ENCODE data around the gene EVX1.

EVX1 gene

DNA sequence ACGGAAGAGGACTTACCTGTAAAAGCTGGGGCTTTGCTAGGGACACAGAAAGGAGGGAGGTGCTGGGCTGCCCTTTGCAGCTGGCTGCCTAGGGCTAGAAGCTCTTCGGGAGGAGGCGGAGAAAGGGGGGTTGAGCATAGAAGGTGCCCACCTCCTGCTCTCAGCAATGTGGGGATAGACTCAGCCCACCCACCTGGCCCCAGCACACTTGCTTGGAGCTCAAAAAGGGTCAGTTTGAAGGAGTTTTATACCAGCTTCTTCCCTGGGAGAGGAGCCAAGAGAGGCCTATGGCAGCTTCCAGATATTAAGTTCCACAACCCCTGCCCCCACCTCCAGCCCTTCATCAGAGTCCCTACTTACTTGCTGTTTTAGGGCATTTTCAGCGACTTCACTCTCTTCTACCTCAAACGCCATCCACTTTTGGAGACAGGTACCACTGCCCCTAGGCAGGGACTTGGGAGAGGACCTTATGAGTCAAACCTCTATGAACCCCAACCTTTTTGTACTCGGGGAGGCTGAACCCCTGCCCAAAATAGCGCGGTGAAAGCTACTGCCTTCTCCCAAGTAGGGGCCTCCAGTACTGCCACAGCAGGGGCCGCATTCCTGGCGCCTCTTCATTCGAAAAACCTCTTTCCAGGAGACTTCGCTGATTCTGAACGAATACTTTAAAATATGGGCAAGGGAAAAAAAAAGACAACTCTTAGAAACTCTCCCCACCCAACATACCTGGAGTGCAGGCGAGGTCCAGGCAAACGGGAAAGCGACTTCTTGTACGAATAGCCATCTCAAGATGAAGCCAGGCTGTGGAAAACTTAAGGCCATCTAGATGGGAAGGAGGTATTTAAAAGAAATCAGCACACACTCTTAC is 1.2 kb upstream of the EVX1 start:
- Histone ChIP-seq H3K27ac (ENCODE audit: low read depth, low read length, poor library complexity, severe bottlenecking) (no peak overlapping the region), H3K4me3 (ENCODE audit: low read depth, low read length, poor library complexity, severe bottlenecking) (no peak overlapping the region), H3K79me2 (ENCODE audit: insufficient read depth, low read length) (no peaks in the 10 kb centered on the region), H3K4me2 (ENCODE audit: low read length) (no peak overlapping the region), H3K36me3 (ENCODE audit: insufficient read depth, low read length) (no peaks in the 10 kb centered on the region), H3K27me3 (ENCODE audit: insufficient read depth, low read length) (no peaks in the 10 kb centered on the region), H3K9ac (ENCODE audit: low read length) (no peak overlapping the region), H3K9me2 (ENCODE audit: low read depth, low read length) (no peaks in the 10 kb centered on the region), H2AFZ (ENCODE audit: low read length) (no peak overlapping the region), H3F3A (ENCODE audit: insufficient read depth, low read length) (no peaks in the 10 kb centered on the region), H3K4me1 (ENCODE audit: insufficient read depth, low read length, severe bottlenecking) (no peaks in the 10 kb centered on the region), H3K9me3 (ENCODE audit: low read length) (no peaks in the 10 kb centered on the region), H4K20me1 (ENCODE audit: insufficient read depth, low read length) (no peaks in the 10 kb centered on the region)
- TF ChIP-seq EZH2 (IDR thresholded peaks at IDR 0.05; ENCODE audit: borderline replicate concordance, low read length) (no peak), CTCF (IDR thresholded peaks at IDR 0.05; ENCODE audit: low read length) (no peak)

- Histone ChIP-seq H3K4me1 (ENCODE audit: insufficient read depth, low read length, severe bottlenecking) (no peaks in the 10 kb centered on the region), H3K4me3 (ENCODE audit: low read depth, low read length, poor library complexity, severe bottlenecking) (no peak overlapping the region), H3K9me3 (ENCODE audit: low read length) (no peaks in the 10 kb centered on the region), H3F3A (ENCODE audit: insufficient read depth, low read length) (no peaks in the 10 kb centered on the region), H3K9me2 (ENCODE audit: low read depth, low read length) (no peaks in the 10 kb centered on the region), H3K36me3 (ENCODE audit: insufficient read depth, low read length) (no peaks in the 10 kb centered on the region), H4K20me1 (ENCODE audit: insufficient read depth, low read length) (no peaks in the 10 kb centered on the region), H3K4me2 (ENCODE audit: low read length) (no peak overlapping the region), H3K27ac (ENCODE audit: low read depth, low read length, poor library complexity, severe bottlenecking) (no peak overlapping the region), H3K79me2 (ENCODE audit: insufficient read depth, low read length) (no peaks in the 10 kb centered on the region), H3K27me3 (ENCODE audit: insufficient read depth, low read length) (0 out of 2 replicates have a peak, but pooled peaks cover 3% of the 10 kb centered on the region), H2AFZ (ENCODE audit: low read length) (no peak overlapping the region), H3K9ac (ENCODE audit: low read length) (no peak overlapping the region)
- no peak for TF ChIP-seq EZH2 (IDR thresholded peaks at IDR 0.05; ENCODE audit: borderline replicate concordance, low read length)
- TF ChIP-seq CTCF (IDR thresholded peaks at IDR 0.05; ENCODE audit: low read length) = no peak
Measured at GRCh38 chr7:27242154-27242553, 448 bp upstream of the EVX1 start.

DNA sequence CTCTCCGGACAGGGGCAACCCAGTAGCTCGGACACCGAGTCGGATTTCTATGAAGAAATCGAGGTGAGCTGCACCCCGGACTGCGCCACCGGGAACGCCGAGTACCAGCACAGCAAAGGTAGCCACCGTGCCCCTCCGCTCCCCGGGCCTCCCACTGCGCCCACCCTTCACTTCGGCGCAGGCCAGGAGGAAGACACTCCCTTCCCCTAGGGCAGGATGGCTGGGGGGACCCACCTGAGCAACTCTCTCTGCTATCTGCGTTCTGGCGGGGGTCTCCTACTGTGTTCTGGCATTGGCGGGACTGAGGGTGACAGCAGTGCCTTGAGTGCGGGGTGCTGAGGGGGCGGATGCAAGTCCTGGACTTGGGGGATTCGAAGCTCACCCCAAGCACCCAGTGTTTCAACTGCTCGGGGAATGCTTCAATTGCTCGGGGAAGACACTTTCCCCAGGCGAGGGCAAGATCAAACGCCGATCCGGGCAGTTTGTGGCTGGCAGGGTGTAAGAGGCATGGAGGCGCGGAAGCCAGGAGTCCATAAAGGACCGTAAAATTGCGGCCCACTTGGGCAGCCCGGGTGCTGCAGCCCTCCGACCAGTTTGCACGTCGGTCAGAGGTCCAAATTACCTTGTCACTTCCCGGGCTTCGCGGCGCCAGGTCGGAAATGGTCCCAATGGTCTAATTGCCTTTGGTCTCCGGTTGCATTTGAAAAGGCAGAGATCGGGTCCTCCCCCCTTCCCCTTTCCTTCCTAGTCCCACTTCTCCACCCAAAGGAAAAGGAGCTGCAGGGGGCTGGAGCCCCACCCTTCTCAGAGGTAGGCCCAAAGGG is 950 bp downstream of the EVX1 start:
- Histone ChIP-seq H2AFZ (ENCODE audit: low read length) (no peak overlapping the region), H3K27me3 (ENCODE audit: insufficient read depth, low read length) (0 out of 2 replicates have a peak, but pooled peaks cover 12% of the 10 kb centered on the region), H3K9me3 (ENCODE audit: low read length) (no peaks in the 10 kb centered on the region), H3K27ac (ENCODE audit: low read depth, low read length, poor library complexity, severe bottlenecking) (no peak overlapping the region), H3K4me1 (ENCODE audit: insufficient read depth, low read length, severe bottlenecking) (no peaks in the 10 kb centered on the region), H3F3A (ENCODE audit: insufficient read depth, low read length) (no peaks in the 10 kb centered on the region), H3K9me2 (ENCODE audit: low read depth, low read length) (no peaks in the 10 kb centered on the region), H3K36me3 (ENCODE audit: insufficient read depth, low read length) (no peaks in the 10 kb centered on the region), H3K4me2 (ENCODE audit: low read length) (no peak overlapping the region), H4K20me1 (ENCODE audit: insufficient read depth, low read length) (no peaks in the 10 kb centered on the region), H3K79me2 (ENCODE audit: insufficient read depth, low read length) (no peaks in the 10 kb centered on the region), H3K9ac (ENCODE audit: low read length) (no peak overlapping the region), H3K4me3 (ENCODE audit: low read depth, low read length, poor library complexity, severe bottlenecking) (no peak overlapping the region)
- TF ChIP-seq CTCF (IDR thresholded peaks at IDR 0.05; ENCODE audit: low read length) (no peak), EZH2 (IDR thresholded peaks at IDR 0.05; ENCODE audit: borderline replicate concordance, low read length) (no peak)
